Measurements from ENCODE around the gene PLA2G6.
A peak's percentile ranks its signal among the peaks of the same experiment; 100 is the strongest.
"Not testable (repeated sequence)": the region's sequence is repeated elsewhere in the genome, so short reads cannot be mapped to it uniquely, and the experiment has no call there.

PLA2G6 gene

GRCh38 chr22:38191055-38191454, 9.4 kb upstream of the PLA2G6 start:
- DNase-seq: no peak

DNA sequence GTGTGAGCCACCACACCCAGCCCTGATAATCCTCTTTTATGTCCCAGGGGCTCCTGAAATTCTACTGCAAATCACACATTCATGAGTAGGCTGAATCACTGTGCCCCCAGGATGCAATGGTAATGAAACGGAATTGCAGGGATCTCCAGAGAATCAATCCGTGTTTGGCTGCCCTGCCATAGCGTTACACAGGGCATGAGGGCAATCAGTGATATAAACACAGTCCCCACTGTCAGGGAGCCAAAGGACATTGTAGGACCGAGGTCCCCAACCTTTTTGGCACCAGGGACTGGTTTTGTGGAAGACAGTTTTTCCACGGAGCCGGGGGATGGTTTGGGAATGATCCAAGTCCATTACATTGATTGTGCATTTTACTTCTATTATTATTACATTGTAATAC, 9.0 kb upstream of the PLA2G6 start:
- no peak for DNase-seq

- DNase-seq: no peak
Measured at GRCh38 chr22:38189104-38189503, 7.5 kb upstream of the PLA2G6 start.

- DNase-seq: no peak
Measured at GRCh38 chr22:38187413-38188212, 6.0 kb upstream of the PLA2G6 start.

- no peak for DNase-seq
Measured at GRCh38 chr22:38186429-38186828, 4.8 kb upstream of the PLA2G6 start.

GRCh38 chr22:38184788-38185187, 3.2 kb upstream of the PLA2G6 start:
- DNase-seq: no peak

DNA sequence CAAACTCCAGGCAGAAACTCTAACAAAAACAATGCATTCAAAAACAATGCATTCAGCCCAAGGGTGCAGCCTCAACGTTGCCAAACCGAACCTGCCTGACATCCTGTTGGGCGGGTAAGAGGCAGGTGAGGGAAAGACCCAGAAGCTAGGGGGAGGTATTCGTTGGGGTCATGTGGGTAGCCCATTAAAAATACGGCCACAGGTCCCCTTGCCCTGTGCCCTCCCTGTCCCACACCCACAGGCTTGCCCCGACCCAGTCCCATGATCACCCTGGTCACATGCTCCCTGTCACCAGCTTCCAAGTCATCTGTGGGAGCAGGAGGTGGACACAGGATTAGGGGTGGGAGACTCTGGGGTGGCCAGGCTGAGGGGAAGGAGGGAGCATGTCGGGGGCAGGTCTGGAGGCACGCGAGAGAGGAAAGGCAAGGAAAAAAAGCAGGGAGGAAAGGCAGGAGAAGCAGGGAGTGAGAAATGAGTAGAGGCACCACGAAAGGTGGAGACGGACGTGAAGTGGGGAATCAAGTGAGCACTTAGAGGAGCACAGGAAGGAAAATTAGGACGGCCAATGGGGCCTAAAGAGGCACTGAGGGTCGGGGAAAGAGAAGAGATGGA, 683 bp downstream of the PLA2G6 start:
- peak; percentile 67 for DNase-seq

GRCh38 chr22:38178605-38178937, 3.1 kb downstream of the PLA2G6 start:
- DNase-seq: not testable (repeated sequence)

DNA sequence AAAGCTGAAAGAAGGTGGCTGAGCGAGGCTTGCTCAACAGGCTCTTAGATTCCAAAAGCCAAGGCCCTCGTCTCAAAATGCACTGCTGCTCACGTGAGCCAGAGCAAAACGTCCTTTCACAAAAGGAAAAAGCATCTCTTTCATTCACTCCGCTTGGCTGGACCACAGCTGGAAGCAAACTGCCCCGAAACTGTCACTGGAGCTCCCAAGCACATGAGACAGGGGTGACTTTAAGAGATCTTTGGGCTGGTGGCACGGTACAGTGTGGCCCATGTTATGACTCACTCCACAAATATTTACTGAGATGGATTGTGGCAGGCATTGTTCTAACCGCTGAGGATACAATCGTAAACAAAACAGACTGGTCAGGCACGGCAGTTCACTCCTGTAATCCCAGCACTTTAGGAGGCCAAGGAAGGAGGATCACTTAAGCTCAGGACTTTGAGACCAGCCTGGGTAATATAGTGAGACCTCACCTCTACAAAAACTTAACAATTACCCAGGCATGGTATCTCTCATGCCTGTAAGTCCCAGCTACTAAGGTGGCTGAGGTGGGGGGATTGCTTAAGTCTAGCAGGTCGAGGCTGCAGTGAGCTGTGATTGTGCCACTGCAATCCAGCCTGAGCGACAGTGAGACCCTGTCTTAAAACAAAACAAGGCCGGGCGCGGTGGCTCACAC, 3.6 kb downstream of the PLA2G6 start:
- DNase-seq: no peak

DNA sequence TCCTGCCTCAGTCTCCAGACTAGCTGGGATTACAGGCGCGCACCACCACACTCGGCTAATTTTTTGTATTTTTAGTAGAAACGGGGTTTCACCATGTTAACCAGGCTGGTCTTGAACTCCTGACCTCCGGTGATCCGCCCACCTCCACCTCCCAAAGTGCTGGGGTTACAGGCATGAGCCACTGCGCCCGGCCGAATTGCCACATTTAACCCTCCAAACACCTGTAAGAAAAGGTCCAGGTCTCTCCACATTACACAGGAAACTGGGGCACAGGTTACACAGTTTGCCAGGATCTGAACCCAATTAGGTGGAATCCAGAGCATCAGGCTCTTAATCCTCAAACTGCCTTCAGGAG, 4.1 kb downstream of the PLA2G6 start:
- not testable (repeated sequence) for DNase-seq

DNA sequence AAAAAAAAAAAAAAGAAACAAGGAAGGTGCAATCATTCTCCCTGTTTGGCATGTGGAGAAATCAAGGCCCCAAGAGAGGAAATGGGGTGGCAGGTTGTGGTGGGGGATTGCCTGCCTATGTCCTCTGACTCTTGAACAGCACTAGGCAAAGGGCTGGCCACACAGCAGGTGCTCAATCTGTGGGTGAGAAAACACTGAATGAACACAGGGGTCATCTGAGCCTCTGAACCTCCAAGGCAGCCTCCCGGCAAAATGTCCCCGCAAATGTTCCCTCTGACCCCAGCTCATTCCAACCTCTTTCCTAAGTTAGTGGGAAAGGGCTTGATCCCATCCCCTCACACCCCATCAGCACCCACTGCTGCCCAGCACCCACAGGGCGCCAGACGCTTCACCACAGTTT, 4.6 kb downstream of the PLA2G6 start:
- DNase-seq: peak; percentile 26

DNA sequence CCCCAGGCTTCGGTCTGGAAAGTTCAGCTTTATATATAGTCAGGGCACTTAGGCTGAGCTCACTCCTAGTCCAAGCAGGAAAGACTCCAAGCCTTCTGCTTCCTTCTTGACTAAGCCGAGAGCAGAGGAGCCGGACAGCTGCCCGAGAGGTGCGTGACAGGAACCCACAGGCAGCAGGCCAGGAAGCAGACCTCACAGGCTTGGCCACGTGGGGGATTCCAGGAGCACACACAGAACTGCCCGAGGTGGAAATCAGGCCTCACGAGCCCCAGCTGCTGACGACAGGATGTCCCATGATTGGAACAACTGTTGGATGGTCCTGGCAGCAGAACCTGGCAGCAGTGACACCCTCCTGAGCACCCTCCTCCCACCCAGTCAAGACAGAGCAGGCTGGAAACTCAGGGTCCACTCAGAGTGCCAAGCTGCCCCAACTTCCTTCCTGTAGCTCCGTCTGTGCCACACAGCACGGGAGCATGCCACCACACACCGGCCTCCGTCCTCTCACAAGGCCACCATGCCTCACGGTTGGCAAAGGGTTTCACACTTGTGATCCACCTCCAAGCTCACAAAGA, 5.4 kb downstream of the PLA2G6 start:
- peak; percentile 59 for DNase-seq

DNA sequence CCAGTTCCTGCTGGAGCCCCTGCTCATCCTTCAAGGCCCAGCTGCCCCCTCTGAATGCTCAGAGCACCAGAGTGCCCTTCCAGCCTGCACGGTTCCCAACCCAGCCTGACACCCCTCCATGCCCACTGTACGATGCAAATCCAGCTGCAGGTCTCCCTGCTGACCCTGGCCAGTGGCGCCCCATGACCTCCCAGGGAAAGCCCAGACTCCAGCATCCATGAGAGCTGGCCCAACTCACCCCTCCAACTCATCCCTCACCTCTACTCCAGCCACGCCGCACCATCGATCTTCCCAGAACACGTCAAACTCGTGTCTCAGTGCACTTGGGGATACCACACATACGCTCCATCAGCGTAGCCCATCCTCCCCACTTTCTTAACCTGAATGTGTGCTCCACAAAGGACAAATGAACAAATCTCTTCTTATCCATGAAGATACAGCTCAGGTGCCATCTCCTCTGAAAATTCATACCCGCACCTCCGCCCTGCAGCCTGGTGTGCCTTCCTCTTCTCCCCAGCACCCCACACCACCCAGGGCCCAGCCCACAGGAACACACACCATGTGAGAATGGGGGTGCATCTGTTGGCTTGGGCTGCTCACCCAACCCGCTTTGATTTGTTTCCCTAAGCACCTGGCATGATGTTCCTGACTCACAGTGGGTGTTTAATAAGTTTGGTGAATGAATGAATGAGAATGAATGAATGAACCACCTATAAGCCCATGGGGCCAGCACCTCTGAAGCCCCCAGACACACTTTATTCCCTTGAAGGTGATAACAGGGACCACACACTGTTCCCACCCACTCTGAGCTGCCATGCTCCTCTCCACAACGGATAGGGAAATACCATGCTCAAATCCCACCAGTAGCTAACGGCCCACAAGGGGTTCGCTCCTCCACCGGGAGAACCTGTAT, 6.2 kb downstream of the PLA2G6 start:
- DNase-seq: no peak

- DNase-seq: no peak
Measured at GRCh38 chr22:38174626-38175025, 7.0 kb downstream of the PLA2G6 start.

DNA sequence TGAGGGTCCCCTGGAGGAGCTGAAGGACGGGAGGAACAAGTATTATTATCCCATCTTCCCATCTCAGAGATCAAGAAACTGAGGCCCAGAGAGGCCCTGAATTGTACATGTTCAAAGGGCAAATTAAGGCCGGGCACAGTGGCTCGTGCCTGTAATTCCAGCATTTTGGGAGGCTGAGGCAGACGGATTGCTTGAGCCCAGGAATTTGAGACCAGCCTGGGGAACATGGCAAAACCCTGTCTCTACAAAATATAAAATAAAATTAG, 8.1 kb downstream of the PLA2G6 start:
- DNase-seq: no peak

GRCh38 chr22:38172832-38173640, 8.6 kb downstream of the PLA2G6 start:
- peak; percentile 55 for DNase-seq

DNA sequence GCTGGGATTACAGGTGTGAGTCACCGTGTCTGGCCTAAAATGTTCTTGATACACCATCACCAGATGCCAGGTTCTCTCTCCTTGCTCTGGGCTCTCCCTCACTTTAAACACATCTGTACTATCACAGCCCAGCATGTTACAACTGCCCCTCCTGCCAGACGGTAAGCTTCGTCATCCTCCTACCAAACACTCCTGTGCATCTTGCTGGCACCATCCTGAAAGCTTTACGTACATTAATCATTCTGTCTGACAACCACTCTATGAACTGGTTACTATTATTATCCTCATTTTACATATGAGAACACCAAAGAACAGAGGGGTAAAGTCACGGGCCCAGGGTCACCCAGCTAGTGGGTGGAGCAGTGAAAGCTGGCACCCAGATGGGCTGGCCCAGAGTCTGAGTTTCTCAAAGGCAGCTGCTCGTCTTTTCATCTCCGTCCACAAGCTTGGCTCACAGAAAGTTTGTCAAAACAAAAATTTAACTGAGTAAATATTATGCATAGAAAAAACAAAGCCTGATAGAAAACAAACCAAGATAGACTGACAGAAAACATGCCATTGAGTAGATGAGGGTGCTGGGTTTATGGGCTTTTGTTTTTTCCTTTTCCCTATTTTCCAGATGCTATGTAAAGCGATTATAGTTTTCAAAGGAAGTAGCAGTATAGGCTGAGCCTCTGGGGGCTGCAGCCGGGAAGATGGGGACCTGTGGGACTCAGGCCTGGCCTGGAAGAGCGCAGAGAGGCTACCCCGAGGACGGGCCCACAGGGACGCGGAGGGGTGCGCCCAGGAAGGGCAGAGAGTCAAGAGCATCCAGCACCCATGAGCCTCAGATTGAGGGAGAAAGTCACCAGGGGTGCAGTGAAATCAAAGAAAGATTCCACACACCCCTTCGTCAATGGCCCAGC, 9.5 kb downstream of the PLA2G6 start:
- DNase-seq: no peak

GRCh38 chr22:38170469-38170868, 11.2 kb downstream of the PLA2G6 start:
- DNase-seq: no peak

- no peak for DNase-seq
Measured at GRCh38 chr22:38169116-38169515, 12.5 kb downstream of the PLA2G6 start.

DNA sequence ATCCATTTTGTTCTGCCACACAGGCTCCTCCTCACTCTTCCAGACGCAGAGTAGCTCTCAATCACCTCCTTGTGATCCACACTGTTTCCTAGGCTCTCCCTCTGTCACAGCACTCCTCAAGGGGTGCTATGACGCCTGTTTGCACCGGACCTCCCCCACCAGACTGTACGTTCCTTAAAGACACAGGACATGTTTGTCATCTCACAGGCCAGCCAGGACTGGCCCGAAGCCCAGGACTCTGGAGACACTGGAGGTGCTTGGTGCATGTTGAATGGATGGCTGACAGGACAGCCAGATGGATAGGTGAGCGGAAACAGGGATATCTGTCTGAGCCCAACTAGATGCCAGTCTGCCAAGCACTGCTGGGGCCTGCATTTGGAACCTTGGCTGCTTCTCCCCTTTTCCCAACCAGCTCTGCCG, 13.6 kb downstream of the PLA2G6 start:
- no peak for DNase-seq

- no peak for DNase-seq
Measured at GRCh38 chr22:38165922-38166593, 15.6 kb downstream of the PLA2G6 start.
